Spleen (tissue), 11 donors: ENCODE data around the gene CACNA1D. TPM values are rescaled to one million over a fixed set of nuclear protein-coding genes. Genes with fewer than 3 reads are reported as not detected.

ENCODE experiments used
- DNase-seq: peaks from one replicate; pipeline ENCODE4 v3.0.0-alpha.2; 2020
- H3K27ac ChIP-seq, 8 donors: fragments of 200-600 bp; sonication (generic) in 7 of 8; 1 replicate in 4 of 8; 2 replicates in 4 of 8; pipeline versions ENCODE4 v1.5.0 to v1.8.0; 2016 to 2021; ENCODE audit warnings: inconsistent platforms in 4 of 8, mild to moderate bottlenecking in 4 of 8, moderate library complexity in 1 of 8
- H3K27me3 ChIP-seq, 7 donors: fragments of 200-600 bp; sonication (generic) in 6 of 7; replicated peaks in 1 of 7; 1 replicate in 4 of 7; 2 replicates in 3 of 7; pipeline versions ENCODE4 v1.5.0 to v1.8.0; 2016 to 2021; ENCODE audit warnings: inconsistent platforms in 3 of 7, mild to moderate bottlenecking in 1 of 7
- H3K36me3 ChIP-seq, 6 donors: fragments of 200-600 bp; sonication (generic) in 5 of 6; 1 replicate in 4 of 6; 2 replicates in 2 of 6; pipeline versions ENCODE4 v1.5.0 to v1.8.0; 2016 to 2021; ENCODE audit warnings: inconsistent platforms in 2 of 6
- H3K4me1 ChIP-seq, 6 donors: fragments of 200-600 bp; sonication (generic) in 5 of 6; 1 replicate in 3 of 6; 2 replicates in 3 of 6; pipeline versions ENCODE4 v1.5.0 to v1.8.0; 2016 to 2021; ENCODE audit warnings: inconsistent platforms in 3 of 6
- H3K4me3 ChIP-seq, 8 donors: fragments of 200-600 bp; sonication (generic) in 7 of 8; 1 replicate in 4 of 8; 2 replicates in 4 of 8; pipeline versions ENCODE4 v1.5.0 to v1.8.0; 2016 to 2021; ENCODE audit warnings: inconsistent platforms in 4 of 8, mild to moderate bottlenecking in 4 of 8, moderate library complexity in 2 of 8
- H3K9me3 ChIP-seq, 8 donors: fragments of 200-600 bp; sonication (generic) in 7 of 8; 1 replicate in 4 of 8; 2 replicates in 4 of 8; pipeline versions ENCODE4 v1.5.0 to v1.8.0; 2016 to 2021; ENCODE audit warnings: inconsistent platforms in 4 of 8
- POLR2A ChIP-seq, 3 donors: fragments of 450-650 bp; IDR thresholded peaks; one replicate each; pipeline ENCODE4 v1.5.1; 2017; ENCODE audit warnings: antibody characterized with exemption in 3 of 3, mild to moderate bottlenecking in 1 of 3
- POLR2AphosphoS5 ChIP-seq, 3 donors: sonication (generic); formaldehyde crosslinking; IDR thresholded peaks; one replicate each; pipeline ENCODE4 v1.5.1; 2017; ENCODE audit warnings: antibody characterized with exemption in 3 of 3
- WGBS, 5 donors: extraction: QIAGEN DNeasy Blood & Tissue Kit in 3 of 5; methylation state at CpG; one replicate each; pipeline versions ENCODE4 v1.1.5 to v1.1.7; 2013 to 2018; 5-methylcytosine and 5-hydroxymethylcytosine counted together
- intact Hi-C: fragments of 100-400 bp; cut with DNase I; formaldehyde crosslinking; loops from one replicate; pipeline ENCODE4 v1.15.0; 2023; ENCODE audit warnings: low total_unique reads
- polyA plus RNA-seq, 3 donors: library from polyadenylated mRNA; stranded (reverse); fragments of 200-250 nt; gene quantifications; one replicate each; pipeline ENCODE4 v1.2.1, GENCODE V29; 2013
- total RNA-seq, 7 donors: library from RNA; depleted of rRNA in 3 of 7; stranded (reverse); fragments of >200 nt in 3 of 7; fragmentation: NEBNext Ultra II Directional in 4 of 7; extraction: Animal tissue kit (Norgen Biotek cat#: 25700) in 4 of 7; gene quantifications; one replicate each; pipeline versions ENCODE4 v1.1.0 to v1.2.1, GENCODE V29; 2016 to 2021
- TF ChIP-seq, protein P1 (sequence below), 11 experiments: fragments of 200-600 bp in 7 of 11; fragments of 450-650 bp in 4 of 11; sonication (generic) in 4 of 11; IDR thresholded peaks in 8 of 11; conservative IDR thresholded peaks in 3 of 11; 1 replicate in 7 of 11; 2 replicates in 4 of 11; pipeline versions ENCODE4 v1.4.0 to v1.8.0; 2016 to 2021; ENCODE audit warnings: antibody characterized with exemption in 11 of 11, inconsistent platforms in 4 of 11, mild to moderate bottlenecking in 1 of 11
- donor health status: healthy with polysubstance abuse.
- donor health status: DM: no; HTN: no; CAD: no; lungs with moderate emphysema.
- donor health status: DM: no; HTN: no; CAD: no.
- donor health status: Bipolar disorder and iron deficiency.
- donor health status: healthy.
- donor health status: DM: no; HTN: no; CAD: no.
- donor health status: DM: yes; HTN: yes; CAD: no.

CACNA1D gene
- total and polyA plus RNA-seq, 10 donors: 0.55 to 89.3 (median 19.1) TPM

DNA sequence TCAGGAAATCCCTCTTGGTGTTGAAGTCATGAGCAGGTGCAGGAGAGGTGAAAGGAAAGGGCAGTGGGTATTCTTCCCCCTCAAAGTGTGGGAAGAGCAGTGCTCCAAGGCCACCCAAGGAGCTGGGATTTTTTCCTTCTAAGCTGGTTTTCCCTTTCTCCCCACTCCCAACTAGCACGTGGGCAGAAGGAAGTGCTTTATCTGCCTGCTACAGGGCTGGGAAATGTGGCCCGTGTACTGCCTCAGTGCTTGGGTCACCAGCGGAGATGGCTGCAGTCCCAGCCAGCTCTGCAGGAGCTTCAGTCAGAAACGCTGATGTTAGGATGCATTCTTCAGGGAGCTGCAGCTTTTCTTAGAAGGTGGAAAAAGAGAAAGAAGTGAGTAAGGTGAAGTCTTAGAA lies 99.2 kb downstream of the CACNA1D start:
- peaks cover 0 to 14% (median 5%) of the 10 kb centered on the region in 6 donors for H3K4me1 ChIP-seq
- no peaks in the 10 kb centered on the region for H3K9me3 ChIP-seq
- H3K36me3 ChIP-seq: no peaks in the 10 kb centered on the region
- no peak overlapping the region for H3K27ac ChIP-seq
- H3K27me3 ChIP-seq: no peaks in the 10 kb centered on the region
- TF ChIP-seq POLR2A (IDR thresholded peaks at IDR 0.05) (no peak), POLR2AphosphoS5 (IDR thresholded peaks at IDR 0.05) (no peak)
- TF ChIP-seq, protein P1, sequence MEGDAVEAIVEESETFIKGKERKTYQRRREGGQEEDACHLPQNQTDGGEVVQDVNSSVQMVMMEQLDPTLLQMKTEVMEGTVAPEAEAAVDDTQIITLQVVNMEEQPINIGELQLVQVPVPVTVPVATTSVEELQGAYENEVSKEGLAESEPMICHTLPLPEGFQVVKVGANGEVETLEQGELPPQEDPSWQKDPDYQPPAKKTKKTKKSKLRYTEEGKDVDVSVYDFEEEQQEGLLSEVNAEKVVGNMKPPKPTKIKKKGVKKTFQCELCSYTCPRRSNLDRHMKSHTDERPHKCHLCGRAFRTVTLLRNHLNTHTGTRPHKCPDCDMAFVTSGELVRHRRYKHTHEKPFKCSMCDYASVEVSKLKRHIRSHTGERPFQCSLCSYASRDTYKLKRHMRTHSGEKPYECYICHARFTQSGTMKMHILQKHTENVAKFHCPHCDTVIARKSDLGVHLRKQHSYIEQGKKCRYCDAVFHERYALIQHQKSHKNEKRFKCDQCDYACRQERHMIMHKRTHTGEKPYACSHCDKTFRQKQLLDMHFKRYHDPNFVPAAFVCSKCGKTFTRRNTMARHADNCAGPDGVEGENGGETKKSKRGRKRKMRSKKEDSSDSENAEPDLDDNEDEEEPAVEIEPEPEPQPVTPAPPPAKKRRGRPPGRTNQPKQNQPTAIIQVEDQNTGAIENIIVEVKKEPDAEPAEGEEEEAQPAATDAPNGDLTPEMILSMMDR (IDR thresholded peaks at IDR 0.05 in 8 of 11, conservative IDR thresholded peaks at IDR 0.05 in 3 of 11): no peak
- no peak for DNase-seq
- 50 to 60% (median 55%) methylated on average over 4 of the region's 4 CpGs for WGBS, 5 donors
- H3K4me3 ChIP-seq: no peak overlapping the region
- intact Hi-C loops: no loop called here

- DNase-seq: no peak
- H3K27ac ChIP-seq: no peak overlapping the region
- 81 to 97% (median 88%) methylated on average over 3 of the region's 3 CpGs for WGBS, 5 donors
- no peaks in the 10 kb centered on the region for H3K36me3 ChIP-seq
- H3K4me1 ChIP-seq: peaks cover 0 to 14% (median 5%) of the 10 kb centered on the region in 6 donors
- no peaks in the 10 kb centered on the region for H3K9me3 ChIP-seq
- intact Hi-C loops: no loop called here
- no peak overlapping the region for H3K4me3 ChIP-seq
- no peaks in the 10 kb centered on the region for H3K27me3 ChIP-seq
- no peak for TF ChIP-seq POLR2A (IDR thresholded peaks at IDR 0.05)
- TF ChIP-seq, protein P1 (IDR thresholded peaks at IDR 0.05 in 8 of 11, conservative IDR thresholded peaks at IDR 0.05 in 3 of 11): no peak
- TF ChIP-seq POLR2AphosphoS5 (IDR thresholded peaks at IDR 0.05): no peak
Observed at GRCh38 chr3:53594276-53594675, 99.9 kb downstream of the CACNA1D start.

DNA sequence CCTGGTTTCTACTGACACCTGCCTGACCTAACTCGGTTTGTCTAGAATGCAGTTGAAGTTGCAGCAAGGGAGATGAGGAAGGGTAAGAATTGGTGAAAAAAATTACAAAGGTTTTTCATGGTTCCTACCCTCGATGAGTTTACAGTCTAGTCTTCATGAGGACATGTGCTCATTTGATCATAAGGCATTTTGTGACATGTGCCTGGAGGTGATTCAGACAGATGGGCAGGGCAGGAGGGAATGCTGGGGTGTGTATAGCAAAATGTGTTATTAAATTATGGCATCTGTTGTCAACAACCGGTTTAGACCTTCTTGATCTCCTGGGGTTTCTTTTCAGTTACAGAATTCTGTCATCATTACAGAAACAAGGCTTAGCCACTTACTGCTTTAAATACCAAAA lies 101.2 kb downstream of the CACNA1D start:
- intact Hi-C loops: no loop called here
- Histone ChIP-seq H3K36me3 (no peaks in the 10 kb centered on the region), H3K27me3 (no peaks in the 10 kb centered on the region), H3K27ac (no peak overlapping the region), H3K4me3 (no peak overlapping the region), H3K4me1 (peaks cover 0 to 14% (median 5%) of the 10 kb centered on the region in 6 donors), H3K9me3 (no peaks in the 10 kb centered on the region)
- WGBS, 5 donors: 85 to 92% (median 90%) methylated on average over 3 of the region's 3 CpGs
- TF ChIP-seq POLR2A (IDR thresholded peaks at IDR 0.05) (no peak), POLR2AphosphoS5 (IDR thresholded peaks at IDR 0.05) (no peak)
- TF ChIP-seq, protein P1 (IDR thresholded peaks at IDR 0.05 in 8 of 11, conservative IDR thresholded peaks at IDR 0.05 in 3 of 11): no peak
- no peak for DNase-seq

DNA sequence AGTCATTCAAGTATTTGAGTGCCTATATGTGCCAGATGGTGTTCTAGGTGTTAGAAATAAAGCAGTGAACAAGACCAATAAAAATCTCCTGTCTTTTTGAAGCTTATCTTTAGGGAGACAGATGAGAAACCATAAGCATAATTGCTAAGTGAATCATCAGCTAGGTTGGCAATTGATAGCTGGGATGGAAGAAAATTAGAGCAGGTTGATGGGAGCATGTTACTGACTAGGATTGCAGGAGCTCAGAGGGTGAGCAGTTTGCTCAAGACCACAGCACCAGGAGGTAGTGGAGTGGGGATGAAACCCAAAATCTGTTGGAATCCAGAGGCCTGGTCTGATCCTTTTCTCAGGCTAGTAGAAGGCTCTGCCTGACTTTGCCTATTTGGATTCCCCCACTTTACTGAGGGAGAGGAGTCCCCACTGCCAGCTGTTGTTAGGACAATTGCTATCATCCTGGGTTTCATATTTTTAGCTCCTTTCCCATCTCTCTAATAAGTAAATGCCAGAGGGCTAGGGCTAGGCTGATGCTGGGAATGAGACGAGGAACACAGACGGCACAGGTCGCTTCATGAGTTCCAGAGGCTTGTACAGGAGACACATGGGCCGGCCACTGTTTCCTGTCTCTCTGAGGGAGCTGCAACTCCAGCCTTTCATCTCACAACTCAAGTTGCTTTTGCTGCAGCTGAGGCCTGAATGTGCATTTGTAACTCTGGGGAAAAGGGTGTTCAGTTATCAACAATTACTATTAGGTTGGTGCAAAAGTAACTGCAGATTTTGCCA lies 102.9 kb downstream of the CACNA1D start:
- DNase-seq: no peak
- no peaks in the 10 kb centered on the region for H3K27me3 ChIP-seq
- TF ChIP-seq POLR2AphosphoS5 (IDR thresholded peaks at IDR 0.05) (no peak), POLR2A (IDR thresholded peaks at IDR 0.05) (no peak)
- TF ChIP-seq, protein P1 (IDR thresholded peaks at IDR 0.05 in 8 of 11, conservative IDR thresholded peaks at IDR 0.05 in 3 of 11): no peak
- peaks cover 0 to 14% (median 5%) of the 10 kb centered on the region in 6 donors for H3K4me1 ChIP-seq
- no peaks in the 10 kb centered on the region for H3K9me3 ChIP-seq
- no peaks in the 10 kb centered on the region for H3K36me3 ChIP-seq
- WGBS, 5 donors: 5 to 31% (median 15%) methylated on average over 4 of the region's 4 CpGs
- H3K4me3 ChIP-seq: no peak overlapping the region
- intact Hi-C loops: no loop called here
- H3K27ac ChIP-seq: peak overlapping the region in 3 of 8 donors; percentile 5 to 17 (median 14)
